ENCODE measurements around the gene CHID1. TPM values are rescaled to one million over a fixed set of nuclear protein-coding genes. Genes with fewer than 3 reads are reported as not detected.
A peak's percentile ranks its signal among the peaks of the same experiment; 100 is the strongest.

CHID1 gene
- total RNA-seq, 1 donor from 2014 or later = 69.4 TPM

DNA sequence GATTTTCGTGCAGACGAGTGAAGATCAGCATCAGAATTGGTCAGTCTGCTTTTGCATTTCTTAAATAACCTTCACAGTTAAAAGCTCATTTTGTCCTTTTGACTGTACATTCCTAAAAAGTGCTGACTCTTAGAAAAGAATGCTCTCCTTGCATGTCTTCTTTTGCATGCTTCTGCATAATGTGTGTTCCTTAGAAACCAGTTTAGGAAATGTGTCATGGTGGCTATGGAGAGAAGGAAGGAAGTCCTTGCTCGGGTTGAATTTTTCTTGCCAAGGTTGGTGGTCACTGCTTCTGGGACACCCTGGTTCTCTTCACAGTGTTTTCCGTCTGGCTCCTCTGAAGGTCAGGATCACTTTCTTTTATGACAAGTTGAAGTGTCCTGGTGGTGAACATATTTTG is 21.8 kb upstream of the CHID1 start:
- Histone ChIP-seq H3K9me3 (no peaks in the 10 kb centered on the region), H3K27me3 (no peaks in the 10 kb centered on the region), H3K4me3 (no peak overlapping the region), H3K36me3 (peaks cover 0 to 4% of the 10 kb centered on the region in 2 donors), H3K27ac (peak overlapping the region in 1 of 2 donors; percentile 20), H3K4me1 (peaks cover 10 to 23% of the 10 kb centered on the region in 2 donors)
- no peak for DNase-seq (ENCODE audit: low spot score in 2 of 2)
- TF ChIP-seq, protein P1, sequence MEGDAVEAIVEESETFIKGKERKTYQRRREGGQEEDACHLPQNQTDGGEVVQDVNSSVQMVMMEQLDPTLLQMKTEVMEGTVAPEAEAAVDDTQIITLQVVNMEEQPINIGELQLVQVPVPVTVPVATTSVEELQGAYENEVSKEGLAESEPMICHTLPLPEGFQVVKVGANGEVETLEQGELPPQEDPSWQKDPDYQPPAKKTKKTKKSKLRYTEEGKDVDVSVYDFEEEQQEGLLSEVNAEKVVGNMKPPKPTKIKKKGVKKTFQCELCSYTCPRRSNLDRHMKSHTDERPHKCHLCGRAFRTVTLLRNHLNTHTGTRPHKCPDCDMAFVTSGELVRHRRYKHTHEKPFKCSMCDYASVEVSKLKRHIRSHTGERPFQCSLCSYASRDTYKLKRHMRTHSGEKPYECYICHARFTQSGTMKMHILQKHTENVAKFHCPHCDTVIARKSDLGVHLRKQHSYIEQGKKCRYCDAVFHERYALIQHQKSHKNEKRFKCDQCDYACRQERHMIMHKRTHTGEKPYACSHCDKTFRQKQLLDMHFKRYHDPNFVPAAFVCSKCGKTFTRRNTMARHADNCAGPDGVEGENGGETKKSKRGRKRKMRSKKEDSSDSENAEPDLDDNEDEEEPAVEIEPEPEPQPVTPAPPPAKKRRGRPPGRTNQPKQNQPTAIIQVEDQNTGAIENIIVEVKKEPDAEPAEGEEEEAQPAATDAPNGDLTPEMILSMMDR (IDR thresholded peaks at IDR 0.05) = no peak
- intact Hi-C loops (cut with DNase I) = no loop called here

- intact Hi-C loops (cut with DNase I) = no loop called here
- Histone ChIP-seq H3K36me3 (no peaks in the 10 kb centered on the region), H3K27me3 (no peaks in the 10 kb centered on the region), H3K9me3 (no peaks in the 10 kb centered on the region), H3K27ac (peak overlapping the region in 1 of 2 donors; percentile 26), H3K4me1 (peaks cover 10 to 31% of the 10 kb centered on the region in 2 donors), H3K4me3 (no peak overlapping the region)
- TF ChIP-seq, protein P1 (IDR thresholded peaks at IDR 0.05) = no peak
- no peak for DNase-seq (ENCODE audit: low spot score in 2 of 2)
Observed at GRCh38 chr11:931385-931784, 20.8 kb upstream of the CHID1 start.

DNA sequence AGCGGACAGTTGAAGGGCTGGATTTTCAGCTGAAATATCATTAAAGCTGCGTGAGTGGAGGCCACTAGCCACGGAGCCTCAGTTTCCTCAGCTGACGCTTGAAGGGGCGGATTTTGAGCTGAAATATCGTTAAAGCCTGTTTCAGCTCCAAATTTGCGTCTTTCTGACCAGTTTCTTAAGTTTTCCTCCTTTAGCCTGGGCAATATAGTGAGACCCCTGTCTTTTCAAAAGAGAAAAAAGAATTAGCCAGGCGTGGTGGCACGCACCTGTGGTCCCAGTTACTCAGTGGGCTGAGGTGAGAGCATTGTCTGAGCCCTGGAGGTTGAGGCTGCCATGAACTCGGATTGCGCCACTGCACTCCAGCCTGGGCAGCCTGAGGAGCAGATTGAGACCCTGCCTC is 18.8 kb upstream of the CHID1 start:
- no peak overlapping the region for H3K4me3 ChIP-seq
- TF ChIP-seq, protein P1 (IDR thresholded peaks at IDR 0.05) = no peak
- no peaks in the 10 kb centered on the region for H3K27me3 ChIP-seq
- no peak overlapping the region for H3K27ac ChIP-seq
- intact Hi-C loops (cut with DNase I) = loop anchor here (5.0 kb wide), 1 partner anchor 82 kb away; no protein-coding TSS in a partner anchor
- peaks cover 10 to 33% of the 10 kb centered on the region in 2 donors for H3K4me1 ChIP-seq
- no peak for DNase-seq (ENCODE audit: low spot score in 2 of 2)
- H3K36me3 ChIP-seq = no peaks in the 10 kb centered on the region
- no peaks in the 10 kb centered on the region for H3K9me3 ChIP-seq

GRCh38 chr11:928786-929185 is 18.2 kb upstream of the CHID1 start:
- intact Hi-C loops (cut with DNase I) = loop anchor here (5.0 kb wide), 1 partner anchor 81 kb away; no protein-coding TSS in a partner anchor
- Histone ChIP-seq H3K4me3 (no peak overlapping the region), H3K27me3 (no peaks in the 10 kb centered on the region), H3K4me1 (peaks cover 10 to 32% of the 10 kb centered on the region in 2 donors), H3K9me3 (no peaks in the 10 kb centered on the region), H3K27ac (no peak overlapping the region), H3K36me3 (no peaks in the 10 kb centered on the region)
- TF ChIP-seq, protein P1 (IDR thresholded peaks at IDR 0.05) = no peak
- no peak for DNase-seq (ENCODE audit: low spot score in 2 of 2)

- Histone ChIP-seq H3K27ac (no peak overlapping the region), H3K9me3 (no peaks in the 10 kb centered on the region), H3K4me3 (peak overlapping the region in 1 of 2 donors; percentile 23), H3K27me3 (no peaks in the 10 kb centered on the region), H3K36me3 (no peaks in the 10 kb centered on the region), H3K4me1 (peaks cover 5 to 24% of the 10 kb centered on the region in 2 donors)
- intact Hi-C loops (cut with DNase I) = loop anchor here (5.0 kb wide), 1 partner anchor 81 kb away; no protein-coding TSS in a partner anchor
- no peak for DNase-seq (ENCODE audit: low spot score in 2 of 2)
- TF ChIP-seq, protein P1 (IDR thresholded peaks at IDR 0.05) = no peak
Observed at GRCh38 chr11:927871-928270, 17.3 kb upstream of the CHID1 start.

Data from ascending aorta (tissue), 2 donors.